NCI-H345 treated with DMSO at 0.1 percent for 48 hours (cell line): ENCODE data around the gene CNGB1.

Experiments used
- DNase-seq: peaks from one replicate; lab custom pipeline; 2025; ENCODE audit not compliant: unreplicated experiment; lab: John Stamatoyannopoulos, UW

CNGB1 gene

DNA sequence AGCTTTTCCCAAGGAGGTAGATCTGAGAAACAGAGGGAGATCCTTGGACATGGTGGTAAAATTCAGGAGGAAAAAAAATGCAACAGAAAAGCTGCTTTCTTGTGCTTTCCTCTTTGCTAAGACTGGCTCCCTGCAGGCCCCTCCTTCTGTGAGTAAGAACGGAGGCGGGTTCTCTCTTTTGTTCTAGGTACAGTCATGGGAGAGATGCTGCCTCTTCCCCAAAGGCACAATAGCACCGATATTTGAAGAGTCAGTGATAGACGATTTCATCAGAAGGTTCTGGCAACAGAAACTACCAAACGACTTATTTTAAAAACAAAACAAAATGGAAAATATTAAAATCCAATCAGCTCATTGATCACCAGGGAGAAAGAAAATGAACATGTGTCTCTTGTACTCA lies 136.0 kb downstream of the CNGB1 start:
- no peak for DNase-seq
